AG04449 (cell line): Measurements from ENCODE around the gene CPHXL2.

Source experiments
- CTCF ChIA-PET: fragments of 350-600 bp; formaldehyde crosslinking; extraction: SDS; loops from one replicate; lab custom pipeline; 2021; ENCODE audit warnings: antibody characterized with exemption; lab: Yijun Ruan, JAX
- POLR2A ChIA-PET: fragments of 400-600, 350-600 bp; formaldehyde crosslinking; extraction: SDS; loops from one replicate; lab custom pipeline; 2020; ENCODE audit warnings: antibody characterized with exemption, inconsistent platforms; lab: Yijun Ruan, JAX
- DNase-seq: peaks from one replicate; pipeline ENCODE4 v3.0.0-alpha.2; 2010; ENCODE audit warnings: low read depth, low spot score
- H3K4me3 ChIP-seq: 2 replicates; pipeline ENCODE4 v1.5.1; 2011; ENCODE audit warnings: low read depth, mild to moderate bottlenecking, control low read depth, low read length
- CTCF ChIP-seq: IDR thresholded peaks from one replicate; pipeline ENCODE4 v1.5.1; 2011; ENCODE audit warnings: mild to moderate bottlenecking, moderate library complexity, low read length, control low read depth, inconsistent platforms; ENCODE audit not compliant: insufficient read depth; ENCODE audit errors: missing control alignments

CPHXL2 gene

GRCh38 chr16:75648265-75649076 is 28.3 kb downstream of the CPHXL2 start:
- peak overlapping the region; percentile 98 for H3K4me3 ChIP-seq
- no peak for DNase-seq
- ChIA-PET POLR2A (interaction anchor here (1.0 to 1.5 kb wide), 4 partner anchors 16 to 131 kb away, joined by 3 to 7 read pairs (median 4); partner anchors contain the start of gene ADAT1), CTCF (interaction anchor here (1.0 to 3.1 kb wide), 6 partner anchors 11 to 449 kb away, joined by 3 to 17 read pairs (median 6); partner anchors contain the start of gene ADAT1)
- no peak for TF ChIP-seq CTCF

- CTCF ChIA-PET, result interaction anchor here (1.0 to 3.1 kb wide), 5 partner anchors 11 to 448 kb away, joined by 3 to 17 read pairs (median 9); partner anchors contain the start of gene ADAT1
Observed at GRCh38 chr16:75647492-75648264, 29.1 kb downstream of the CPHXL2 start, which contains the start of the genes KARS1 and TERF2IP. Gene KARS1, minus strand, starts transcription at chr16:75647665. Its CDS starts 26 bp downstream, at chr16:75647639. Gene TERF2IP, plus strand, starts transcription at chr16:75647773. Its CDS starts 110 bp downstream, at chr16:75647883.

GRCh38 chr16:75647112-75647491 is 29.7 kb downstream of the CPHXL2 start:
- DNase-seq, result no peak
- H3K4me3 ChIP-seq, result peak overlapping the region; percentile 98
- no peak for TF ChIP-seq CTCF
- ChIA-PET CTCF (interaction anchor here (1.0 to 3.1 kb wide), 4 partner anchors 25 to 448 kb away, joined by 3 to 17 read pairs (median 11); partner anchors contain the start of gene ADAT1), POLR2A (interaction anchor here (0.8 to 1.5 kb wide), 6 partner anchors 12 to 213 kb away, joined by 3 to 7 read pairs (median 3); no protein-coding TSS in a partner anchor)

More at GRCh38 chr16:75647492-75648264, 29.1 kb downstream of the CPHXL2 start, which contains the start of the genes KARS1 and TERF2IP:
- TF ChIP-seq CTCF, result no peak
- peak within 1 kb of the TSS; percentile 98 for H3K4me3 ChIP-seq
- POLR2A ChIA-PET, result interaction anchor here (0.8 to 1.5 kb wide), 7 partner anchors 11 to 214 kb away, joined by 3 to 7 read pairs (median 3); partner anchors contain the start of gene ADAT1
- peak; percentile 56 for DNase-seq

- ChIA-PET POLR2A (no interaction called here), CTCF (interaction anchor here (1.4 kb wide), 1 partner anchor 11 kb away, joined by 3 read pairs; no protein-coding TSS in a partner anchor)
- TF ChIP-seq CTCF, result no peak
- DNase-seq, result no peak
- H3K4me3 ChIP-seq, result no peak overlapping the region
Observed at GRCh38 chr16:75644240-75645012, 32.4 kb downstream of the CPHXL2 start.

- no peak for TF ChIP-seq CTCF
- DNase-seq, result no peak
- H3K4me3 ChIP-seq, result no peak overlapping the region
- CTCF ChIA-PET, result interaction anchor here (0.8 kb wide), 1 partner anchor 11 kb away, joined by 3 read pairs; no protein-coding TSS in a partner anchor
- POLR2A ChIA-PET, result no interaction called here
Observed at GRCh38 chr16:75640598-75640997, 36.2 kb downstream of the CPHXL2 start.
